GM21381 (cell line): ENCODE measurements around the gene PLXNC1.

Experiments
- ATAC-seq: cut with Tn5 transposase; IDR thresholded peaks from one replicate; pipeline ENCODE4 v1.9.1; 2021; ENCODE audit warnings: mild to moderate bottlenecking, moderate library complexity; ENCODE audit not compliant: unreplicated experiment

The PLXNC1 gene

DNA sequence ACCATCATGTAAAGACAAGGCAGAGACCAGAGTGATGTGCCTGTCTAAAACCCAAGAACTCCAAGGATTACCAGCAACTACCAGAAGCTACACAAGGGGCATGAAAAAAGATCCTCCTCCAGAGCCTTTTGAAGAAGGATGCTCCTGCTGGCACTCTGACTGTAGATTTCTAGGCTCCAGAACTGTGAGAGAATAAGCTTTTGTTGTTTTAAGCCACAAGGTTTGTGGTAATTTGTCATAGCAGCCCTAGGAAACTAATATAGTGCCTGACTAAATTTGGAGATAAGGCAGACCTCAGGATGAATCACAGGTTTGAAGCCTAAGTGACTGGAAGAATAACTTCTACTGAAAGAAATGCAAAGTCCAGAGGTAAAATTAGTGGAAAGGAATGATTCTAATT is 178.3 kb downstream of the PLXNC1 start:
- ATAC-seq = no peak

DNA sequence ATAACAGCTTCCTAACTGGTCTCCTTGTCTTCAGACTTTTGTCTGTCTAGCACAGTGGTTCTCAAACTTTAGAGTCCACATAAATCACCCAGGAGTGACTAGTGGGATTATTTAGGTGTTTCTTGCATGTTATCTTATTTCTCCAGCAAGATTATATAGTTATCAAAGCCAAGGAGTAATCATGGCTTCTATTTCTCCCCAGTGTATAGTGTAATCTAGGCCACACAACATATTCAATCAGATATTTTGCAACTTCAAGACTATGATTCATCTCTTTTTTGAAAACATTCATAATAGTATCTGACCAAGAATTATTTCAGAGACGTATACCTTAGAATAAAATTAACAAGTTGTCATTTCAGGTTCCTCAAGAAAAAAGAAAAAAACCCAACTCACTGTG is 179.4 kb downstream of the PLXNC1 start:
- no peak for ATAC-seq

DNA sequence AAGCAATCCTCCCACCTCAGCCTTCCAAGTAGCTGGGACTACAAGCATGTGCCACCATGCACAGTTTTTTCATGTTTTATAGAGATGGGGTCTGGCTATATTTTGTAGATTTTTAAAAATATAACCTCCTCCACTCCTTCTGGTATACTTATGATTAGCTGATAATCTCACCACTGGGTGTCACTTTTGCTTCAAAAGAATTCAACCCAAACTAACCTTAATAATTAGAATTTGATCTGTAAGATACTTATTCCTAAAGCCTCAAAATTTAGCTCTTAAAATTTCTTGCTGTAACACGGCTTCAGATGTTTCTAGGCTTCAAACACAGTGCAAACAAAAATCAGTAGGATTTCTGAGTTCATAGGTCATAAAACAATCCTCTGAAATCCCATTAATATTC is 181.0 kb downstream of the PLXNC1 start:
- no peak for ATAC-seq

DNA sequence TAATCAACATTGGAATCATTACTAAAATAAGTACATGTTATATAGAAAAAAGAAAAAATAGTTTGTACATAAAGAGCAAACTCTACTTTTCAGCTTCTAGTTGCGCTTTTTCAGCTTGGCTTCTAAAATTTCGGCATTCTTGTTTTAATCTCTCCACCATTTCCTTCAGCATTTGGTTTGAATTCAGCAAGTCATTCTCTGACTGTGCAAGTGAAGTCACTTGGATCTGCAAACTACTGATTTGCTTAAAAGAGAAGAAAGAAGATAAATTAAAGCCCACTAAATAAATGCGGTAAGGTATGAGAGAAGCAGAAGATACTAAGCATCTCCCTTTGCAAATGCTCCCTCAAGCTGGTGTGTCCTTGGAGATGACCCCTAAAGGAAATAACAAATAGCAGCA is 185.0 kb downstream of the PLXNC1 start:
- no peak for ATAC-seq

DNA sequence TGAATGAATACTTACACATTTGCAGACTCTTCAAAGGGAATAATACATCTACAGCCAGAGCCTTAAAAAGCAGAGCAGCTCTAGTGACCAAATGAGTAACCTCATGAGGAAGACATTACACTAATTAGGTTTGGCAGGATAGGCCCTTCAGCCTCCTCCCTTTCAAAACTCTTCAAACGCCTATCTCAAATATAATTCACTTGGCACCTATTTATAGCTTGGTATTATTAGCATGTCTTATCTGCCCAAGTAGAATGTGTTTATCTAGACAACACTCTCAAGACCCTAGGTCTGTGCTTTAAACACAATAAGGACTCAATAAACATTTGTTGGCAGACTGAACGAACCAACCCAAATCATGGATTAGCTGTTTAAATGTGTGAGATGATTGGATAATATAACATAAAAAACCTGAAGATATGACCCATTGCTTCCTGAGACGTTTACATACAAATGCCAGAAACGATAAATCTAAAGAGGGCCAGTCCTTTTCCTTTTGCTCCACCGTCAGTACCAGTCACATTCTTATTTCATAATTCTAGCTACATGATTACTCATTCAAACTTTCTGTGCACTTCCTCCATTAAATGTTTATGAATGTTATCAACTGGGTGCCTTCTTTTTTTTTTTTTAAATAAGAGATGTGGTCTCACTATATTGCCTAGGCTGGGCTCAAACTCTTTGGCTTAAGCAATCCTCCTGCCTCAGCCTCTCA is 188.0 kb downstream of the PLXNC1 start:
- no peak for ATAC-seq

DNA sequence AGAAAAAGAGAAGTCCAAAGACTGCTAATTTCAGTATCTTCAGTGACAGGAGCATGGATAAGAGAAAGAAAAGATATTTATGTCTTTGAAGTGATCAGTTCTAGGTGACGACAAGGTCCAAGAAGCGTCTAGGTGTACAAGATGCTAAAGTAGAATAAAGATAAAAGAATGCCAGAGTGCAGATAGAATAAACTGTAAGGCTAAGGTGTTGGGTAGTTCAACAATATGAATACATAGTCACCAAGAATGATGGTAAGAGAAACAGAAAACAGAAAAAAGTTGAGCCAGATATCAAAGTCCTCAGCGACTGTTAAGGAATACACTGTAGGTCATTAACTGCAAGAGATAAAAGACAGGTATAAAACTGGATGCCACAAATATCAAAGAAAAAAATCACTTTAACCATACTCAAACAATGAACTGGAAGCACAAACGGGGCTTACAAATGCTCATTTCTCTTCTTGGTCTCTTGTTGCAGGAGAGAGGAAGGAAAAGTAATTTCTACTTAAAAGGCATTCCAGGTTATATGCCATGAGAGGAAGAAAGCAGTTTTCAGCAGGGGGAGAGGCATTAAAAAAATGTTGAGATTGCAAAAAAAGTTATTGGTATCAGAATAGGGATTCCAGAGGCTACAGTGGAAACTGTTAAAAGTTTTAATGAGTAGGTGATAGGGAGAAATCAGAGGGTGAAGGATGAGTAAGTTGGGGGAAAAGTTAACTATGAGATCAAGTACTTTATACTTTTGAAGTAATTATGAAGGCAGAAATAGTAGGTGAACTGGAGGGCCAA is 189.8 kb downstream of the PLXNC1 start:
- no peak for ATAC-seq

DNA sequence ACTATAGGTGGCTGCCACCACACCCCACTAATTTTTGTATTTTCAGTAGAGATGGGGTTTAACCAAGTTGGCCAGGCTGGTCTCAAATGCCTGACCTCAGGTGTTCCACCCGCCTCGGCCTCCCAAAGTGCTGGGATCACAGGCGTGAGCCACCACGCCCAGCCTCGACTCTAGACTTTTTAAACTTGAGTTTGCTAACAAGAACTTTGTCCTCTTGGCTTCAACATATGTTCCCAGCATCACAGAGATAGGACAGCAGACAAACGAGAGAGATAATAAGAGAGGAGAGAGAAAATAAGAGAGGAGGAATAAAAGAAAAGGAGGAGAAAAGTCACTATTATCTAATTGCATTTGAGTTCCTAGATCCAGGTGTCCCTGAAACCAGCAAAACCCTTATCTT is 192.2 kb downstream of the PLXNC1 start:
- ATAC-seq = no peak

DNA sequence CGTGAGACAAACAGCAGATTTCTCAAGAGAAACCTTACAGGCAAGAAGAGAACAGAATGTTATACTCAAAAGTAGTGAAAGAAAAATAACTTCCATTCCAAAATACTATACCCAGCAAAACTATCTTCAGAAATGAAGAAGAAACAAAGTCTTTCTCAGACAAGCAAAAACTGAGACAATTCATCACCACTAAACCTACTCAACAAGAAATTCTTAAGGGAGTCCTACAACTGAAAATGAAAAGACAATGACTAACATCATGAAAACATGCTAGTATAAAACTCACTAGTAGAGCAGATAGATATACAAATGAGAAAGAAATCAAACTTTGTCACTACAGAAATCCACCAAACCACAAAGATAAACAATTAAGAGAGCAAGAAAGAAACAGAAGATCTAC is 204.8 kb downstream of the PLXNC1 start:
- no peak for ATAC-seq
